Liver (tissue), 9 donors: Measurements from ENCODE around the gene IFT172. TPM values are rescaled to one million over a fixed set of nuclear protein-coding genes. Genes with fewer than 3 reads are reported as not detected.
A peak's percentile ranks its signal among the peaks of the same experiment; 100 is the strongest.

ENCODE experiments used
- DNase-seq: peaks from one replicate; pipeline ENCODE4 v3.0.0-alpha.2; 2017; ENCODE audit warnings: low spot score
- H3K27ac ChIP-seq, 2 donors: one replicate each; pipeline ENCODE4 v1.7.0; 2013; ENCODE audit warnings: inconsistent platforms in 2 of 2, low read length in 2 of 2, control low read depth in 1 of 2, low read depth in 1 of 2, mild to moderate bottlenecking in 1 of 2
- H3K27me3 ChIP-seq, 4 donors: one replicate each; pipeline versions ENCODE4 v1.6.1 to v1.7.0; 2013; ENCODE audit warnings: low read length in 3 of 4, inconsistent platforms in 1 of 4, mild to moderate bottlenecking in 1 of 4, moderate library complexity in 1 of 4; ENCODE audit not compliant: control insufficient read depth in 4 of 4, insufficient read depth in 4 of 4
- H3K36me3 ChIP-seq, 4 donors: one replicate each; pipeline versions ENCODE4 v1.6.1 to v1.7.0; 2013; ENCODE audit warnings: low read length in 3 of 4, mild to moderate bottlenecking in 3 of 4, low read depth in 1 of 4, moderate library complexity in 1 of 4; ENCODE audit not compliant: control insufficient read depth in 4 of 4, insufficient read depth in 3 of 4
- H3K4me1 ChIP-seq, 4 donors: one replicate each; pipeline versions ENCODE4 v1.6.1 to v1.7.0; 2013; ENCODE audit warnings: low read length in 3 of 4, mild to moderate bottlenecking in 3 of 4, moderate library complexity in 1 of 4; ENCODE audit not compliant: control insufficient read depth in 4 of 4, insufficient read depth in 4 of 4
- H3K4me3 ChIP-seq, 3 donors: one replicate each; pipeline versions ENCODE4 v1.6.1 to v1.7.0; 2013; ENCODE audit warnings: low read length in 3 of 3, control low read depth in 1 of 3, low read depth in 1 of 3, mild to moderate bottlenecking in 1 of 3
- H3K9ac ChIP-seq, 2 donors: one replicate each; pipeline ENCODE4 v1.7.0; 2013; ENCODE audit warnings: low read length in 2 of 2, mild to moderate bottlenecking in 2 of 2, moderate library complexity in 2 of 2, control low read depth in 1 of 2, low read depth in 1 of 2
- H3K9me3 ChIP-seq, 4 donors: one replicate each; pipeline versions ENCODE4 v1.6.1 to v1.7.0; 2013; ENCODE audit warnings: low read length in 3 of 4; ENCODE audit not compliant: control insufficient read depth in 4 of 4
- ATF3 ChIP-seq: IDR thresholded peaks from 2 replicates; pipeline ENCODE4 v1.6.1; 2016; ENCODE audit warnings: antibody characterized with exemption
- EGR1 ChIP-seq, 2 donors: IDR thresholded peaks; 2 replicates each; pipeline ENCODE4 v1.6.1; 2016 to 2018; ENCODE audit warnings: antibody characterized with exemption in 2 of 2, low read depth in 2 of 2
- FOXA2 ChIP-seq: IDR thresholded peaks from 2 replicates; pipeline ENCODE4 v1.6.1; 2016; ENCODE audit warnings: antibody characterized with exemption
- GABPA ChIP-seq, 2 donors: IDR thresholded peaks in 1 of 2; conservative IDR thresholded peaks in 1 of 2; 2 replicates each; pipeline ENCODE4 v1.6.1; 2016; ENCODE audit warnings: antibody characterized with exemption in 2 of 2, mild to moderate bottlenecking in 1 of 2, moderate library complexity in 1 of 2
- HNF4A ChIP-seq, 2 donors: conservative IDR thresholded peaks; 2 replicates each; pipeline ENCODE4 v1.6.1; 2016; ENCODE audit warnings: antibody characterized with exemption in 2 of 2, mild to moderate bottlenecking in 2 of 2
- HNF4G ChIP-seq: IDR thresholded peaks from 2 replicates; pipeline ENCODE4 v1.6.1; 2016; ENCODE audit warnings: antibody characterized with exemption
- JUND ChIP-seq, 2 donors: IDR thresholded peaks; 2 replicates each; pipeline ENCODE4 v1.6.1; 2016; ENCODE audit warnings: antibody characterized with exemption in 2 of 2
- MAX ChIP-seq: IDR thresholded peaks from 2 replicates; pipeline ENCODE4 v1.6.1; 2016; ENCODE audit warnings: antibody characterized with exemption
- NR2F2 ChIP-seq: IDR thresholded peaks from 2 replicates; pipeline ENCODE4 v1.6.1; 2016; ENCODE audit warnings: antibody characterized with exemption
- REST ChIP-seq: IDR thresholded peaks from 2 replicates; pipeline ENCODE4 v1.6.1; 2016; ENCODE audit warnings: antibody characterized with exemption, mild to moderate bottlenecking
- RXRA ChIP-seq, 2 donors: IDR thresholded peaks; 2 replicates each; pipeline ENCODE4 v1.6.1; 2017 to 2018; ENCODE audit warnings: antibody characterized with exemption in 2 of 2, mild to moderate bottlenecking in 1 of 2
- SP1 ChIP-seq: IDR thresholded peaks from 2 replicates; pipeline ENCODE4 v1.6.1; 2018; ENCODE audit warnings: antibody characterized with exemption, mild to moderate bottlenecking
- TAF1 ChIP-seq: conservative IDR thresholded peaks from 2 replicates; pipeline ENCODE4 v1.6.1; 2016; ENCODE audit warnings: antibody characterized with exemption, mild to moderate bottlenecking
- YY1 ChIP-seq: IDR thresholded peaks from 2 replicates; pipeline ENCODE4 v1.6.1; 2016; ENCODE audit warnings: antibody characterized with exemption, mild to moderate bottlenecking
- ZBTB33 ChIP-seq: IDR thresholded peaks from 2 replicates; pipeline ENCODE4 v1.6.1; 2016; ENCODE audit warnings: antibody characterized with exemption
- WGBS: extraction: QIAGEN DNeasy Blood & Tissue Kit; methylation state at CpG from one replicate; pipeline ENCODE4 v1.1.7; 2013; 5-methylcytosine and 5-hydroxymethylcytosine counted together
- polyA plus RNA-seq, 2 donors: library from polyadenylated mRNA; stranded (reverse) in 1 of 2; unstranded in 1 of 2; fragments of 200-250 nt in 1 of 2; fragments of >200 nt in 1 of 2; fragmentation: Nextera tagmentation in 1 of 2; extraction: Ambion mirVana in 1 of 2; gene quantifications; one replicate each; pipeline versions ENCODE4 v1.2.1 to v1.2.3, GENCODE V29; 2013 to 2015
- total RNA-seq, 2 donors: library from RNA; depleted of rRNA; stranded (reverse); fragments of >200 nt; gene quantifications; one replicate each; pipeline ENCODE4 v1.2.3, GENCODE V29; 2014
- donor health status: healthy.
- donor health status: healthy.
- donor health status: healthy.
- donor health status: healthy.
- donor health status: healthy.

IFT172 gene
- total and polyA plus RNA-seq, 4 donors: 2.6 to 9.8 (median 6.3) TPM

GRCh38 chr2:27461118-27461517 is 28.4 kb downstream of the IFT172 start:
- Histone ChIP-seq H3K27ac (no peak overlapping the region), H3K4me1 (no peaks in the 10 kb centered on the region), H3K36me3 (peaks cover 0 to 38% (median 12%) of the 10 kb centered on the region in 4 donors), H3K27me3 (no peaks in the 10 kb centered on the region), H3K4me3 (no peak overlapping the region), H3K9ac (no peak overlapping the region), H3K9me3 (no peaks in the 10 kb centered on the region)
- peak; percentile 39 for DNase-seq
- 67% methylated on average over 8 of the region's 8 CpGs for WGBS
- TF ChIP-seq MAX: no peak
- TF ChIP-seq YY1: no peak
- no peak for TF ChIP-seq JUND (IDR thresholded peaks at IDR 0.05)
- TF ChIP-seq EGR1 (IDR thresholded peaks at IDR 0.05; ENCODE audit: low read depth in 2 of 2): no peak
- TF ChIP-seq GABPA (IDR thresholded peaks at IDR 0.05 in 1 of 2, conservative IDR thresholded peaks at IDR 0.05 in 1 of 2): no peak
- TF ChIP-seq HNF4A (conservative IDR thresholded peaks at IDR 0.05): no peak
- no peak for TF ChIP-seq NR2F2
- no peak for TF ChIP-seq RXRA (IDR thresholded peaks at IDR 0.05)
- TF ChIP-seq SP1: no peak
- no peak for TF ChIP-seq TAF1

GRCh38 chr2:27453968-27454367 is 35.6 kb downstream of the IFT172 start:
- no peak for DNase-seq
- Histone ChIP-seq H3K27ac (no peak overlapping the region), H3K27me3 (no peaks in the 10 kb centered on the region), H3K9ac (no peak overlapping the region), H3K9me3 (no peaks in the 10 kb centered on the region), H3K4me1 (no peaks in the 10 kb centered on the region), H3K4me3 (no peak overlapping the region), H3K36me3 (peaks cover 2 to 54% (median 15%) of the 10 kb centered on the region in 4 donors)
- TF ChIP-seq GABPA (IDR thresholded peaks at IDR 0.05 in 1 of 2, conservative IDR thresholded peaks at IDR 0.05 in 1 of 2) (no peak), EGR1 (IDR thresholded peaks at IDR 0.05; ENCODE audit: low read depth in 2 of 2) (no peak), JUND (IDR thresholded peaks at IDR 0.05) (no peak), HNF4A (conservative IDR thresholded peaks at IDR 0.05) (no peak), FOXA2 (no peak), ATF3 (no peak)
- WGBS: 92% methylated on average over 7 of the region's 7 CpGs

GRCh38 chr2:27451095-27451494 is 38.4 kb downstream of the IFT172 start:
- no peak for DNase-seq
- no peak overlapping the region for H3K27ac ChIP-seq
- peaks cover 0 to 46% (median 9%) of the 10 kb centered on the region in 4 donors for H3K36me3 ChIP-seq
- no peaks in the 10 kb centered on the region for H3K4me1 ChIP-seq
- H3K27me3 ChIP-seq: no peaks in the 10 kb centered on the region
- H3K9me3 ChIP-seq: no peaks in the 10 kb centered on the region
- 88% methylated on average over 1 of the region's 1 CpG for WGBS
- H3K4me3 ChIP-seq: no peak overlapping the region
- H3K9ac ChIP-seq: no peak overlapping the region
- TF ChIP-seq EGR1 (IDR thresholded peaks at IDR 0.05; ENCODE audit: low read depth in 2 of 2) (no peak), SP1 (no peak)

- TF ChIP-seq REST (no peak), HNF4A (conservative IDR thresholded peaks at IDR 0.05) (no peak), YY1 (no peak), HNF4G (no peak), ATF3 (no peak), ZBTB33 (no peak)
- Histone ChIP-seq H3K4me1 (no peaks in the 10 kb centered on the region), H3K9me3 (no peaks in the 10 kb centered on the region), H3K9ac (no peak overlapping the region), H3K27ac (no peak overlapping the region), H3K27me3 (no peaks in the 10 kb centered on the region), H3K36me3 (peaks cover 0 to 35% (median 7%) of the 10 kb centered on the region in 4 donors), H3K4me3 (no peak overlapping the region)
- no peak for DNase-seq
- 69% methylated on average over 3 of the region's 3 CpGs for WGBS
Measured at GRCh38 chr2:27448381-27448780, 41.2 kb downstream of the IFT172 start.
